Fibroblast of lung (primary cell): ENCODE measurements around the gene ITCH.

Source experiments
- EZH2 ChIP-seq: IDR thresholded peaks from 2 replicates; pipeline ENCODE4 v1.5.1; 2012; ENCODE audit warnings: low read length, control low read depth, mild to moderate bottlenecking; ENCODE audit errors: missing control alignments
- TF ChIP-seq, protein P1 (sequence below), 2 donors: IDR thresholded peaks in 1 of 2; conservative IDR thresholded peaks in 1 of 2; 1 replicate in 1 of 2; 2 replicates in 1 of 2; pipeline ENCODE4 v1.5.1; 2011 to 2012; ENCODE audit warnings: low read length in 2 of 2, control low read depth in 1 of 2, inconsistent platforms in 1 of 2, low read depth in 1 of 2, mild to moderate bottlenecking in 1 of 2

DNA sequence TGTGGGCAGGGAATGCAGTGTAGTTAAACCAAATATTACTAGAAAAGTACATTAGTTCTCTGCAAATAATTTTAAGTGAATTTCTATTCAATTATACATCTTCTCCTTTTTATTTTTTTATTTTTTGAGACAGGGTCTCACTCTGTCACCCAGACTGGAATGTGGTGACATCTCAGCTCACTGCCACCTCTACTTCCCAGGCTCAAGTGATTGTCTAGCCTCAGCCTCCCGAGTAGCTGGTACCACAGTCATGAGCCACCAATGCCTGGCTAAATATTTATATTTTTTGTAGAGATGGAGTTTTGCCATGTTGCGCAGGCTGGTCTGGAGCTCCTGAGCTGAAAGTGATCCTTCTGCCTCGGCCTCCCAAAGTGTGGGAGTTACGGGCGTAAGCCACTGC, 76.1 kb downstream of the ITCH start:
- no peak for TF ChIP-seq EZH2
- TF ChIP-seq, protein P1, sequence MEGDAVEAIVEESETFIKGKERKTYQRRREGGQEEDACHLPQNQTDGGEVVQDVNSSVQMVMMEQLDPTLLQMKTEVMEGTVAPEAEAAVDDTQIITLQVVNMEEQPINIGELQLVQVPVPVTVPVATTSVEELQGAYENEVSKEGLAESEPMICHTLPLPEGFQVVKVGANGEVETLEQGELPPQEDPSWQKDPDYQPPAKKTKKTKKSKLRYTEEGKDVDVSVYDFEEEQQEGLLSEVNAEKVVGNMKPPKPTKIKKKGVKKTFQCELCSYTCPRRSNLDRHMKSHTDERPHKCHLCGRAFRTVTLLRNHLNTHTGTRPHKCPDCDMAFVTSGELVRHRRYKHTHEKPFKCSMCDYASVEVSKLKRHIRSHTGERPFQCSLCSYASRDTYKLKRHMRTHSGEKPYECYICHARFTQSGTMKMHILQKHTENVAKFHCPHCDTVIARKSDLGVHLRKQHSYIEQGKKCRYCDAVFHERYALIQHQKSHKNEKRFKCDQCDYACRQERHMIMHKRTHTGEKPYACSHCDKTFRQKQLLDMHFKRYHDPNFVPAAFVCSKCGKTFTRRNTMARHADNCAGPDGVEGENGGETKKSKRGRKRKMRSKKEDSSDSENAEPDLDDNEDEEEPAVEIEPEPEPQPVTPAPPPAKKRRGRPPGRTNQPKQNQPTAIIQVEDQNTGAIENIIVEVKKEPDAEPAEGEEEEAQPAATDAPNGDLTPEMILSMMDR (conservative IDR thresholded peaks at IDR 0.05 in 1 of 2, IDR thresholded peaks at IDR 0.05 in 1 of 2; ENCODE audit: low read depth in 1 of 2, low read length in 2 of 2) = no peak
